SW480 (cell line): ENCODE measurements around the gene LTF.
A peak's percentile ranks its signal among the peaks of the same experiment; 100 is the strongest.
"Not testable (repeated sequence)": the region's sequence is repeated elsewhere in the genome, so short reads cannot be mapped to it uniquely, and the experiment has no call there.

Experiments
- DNase-seq: peaks from one replicate; pipeline ENCODE4 v3.0.0-alpha.2; 2016; ENCODE audit warnings: low spot score

Gene LTF

DNA sequence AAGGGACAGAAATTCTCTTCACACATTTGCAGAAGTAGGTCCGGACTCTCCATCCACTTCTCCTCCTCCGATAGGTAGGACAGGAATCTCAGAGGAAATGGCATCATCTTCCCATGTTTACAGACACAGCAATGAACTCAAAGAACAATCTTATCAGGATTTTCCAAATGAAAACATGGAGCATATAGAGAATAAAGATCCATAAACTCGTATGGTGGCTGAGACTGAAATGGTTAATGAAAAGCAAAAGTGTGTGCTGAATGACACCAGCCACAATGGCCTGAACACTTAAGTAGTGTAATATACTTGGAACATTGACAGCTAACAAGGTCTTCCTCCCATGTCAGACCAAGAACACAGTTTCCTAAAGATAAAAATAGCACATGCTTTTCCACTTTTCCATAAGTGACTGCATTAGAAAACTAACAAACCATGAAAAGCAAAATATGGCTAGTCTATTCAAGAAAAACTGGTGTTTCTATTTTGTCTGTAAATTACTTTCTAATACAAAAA, 51.9 kb downstream of the LTF start:
- no peak for DNase-seq

DNA sequence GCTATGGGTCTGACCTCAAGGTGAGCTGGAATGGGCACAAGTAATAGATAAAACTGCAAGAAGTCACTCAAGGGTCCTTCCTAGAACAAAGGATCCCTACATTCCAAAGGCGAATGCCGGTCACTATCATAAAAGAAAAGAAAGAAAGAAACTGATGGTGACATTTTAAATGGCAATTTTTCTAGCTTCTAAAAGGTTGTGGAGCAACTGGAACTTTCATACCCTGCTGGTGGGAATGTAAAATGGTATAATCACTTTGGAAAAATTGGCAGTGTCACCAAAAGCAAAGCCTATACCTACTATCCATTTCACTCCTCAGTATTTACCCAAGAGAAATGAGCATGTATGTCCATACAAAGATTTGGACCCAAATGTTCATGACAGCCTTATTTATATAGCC, 53.4 kb downstream of the LTF start:
- no peak for DNase-seq

DNA sequence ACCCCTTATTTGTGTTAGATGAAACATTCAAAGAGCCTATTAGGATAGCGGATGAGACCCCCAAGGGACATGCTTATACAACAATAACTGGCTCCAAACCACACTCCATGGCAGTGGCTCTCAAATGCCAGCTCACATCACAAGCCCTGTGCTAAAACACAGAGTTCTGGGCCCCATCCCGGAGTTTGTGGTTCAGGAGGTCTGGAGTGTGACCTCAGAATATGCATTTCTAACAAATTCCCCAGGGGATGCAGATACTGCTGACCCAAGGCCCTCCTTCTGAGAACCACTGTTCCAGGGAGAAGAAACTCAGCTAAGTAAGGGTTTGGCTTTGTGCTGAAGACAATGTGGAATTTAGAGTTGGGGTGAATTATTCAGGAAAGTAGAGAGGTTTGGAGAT, 54.0 kb downstream of the LTF start:
- no peak for DNase-seq

DNA sequence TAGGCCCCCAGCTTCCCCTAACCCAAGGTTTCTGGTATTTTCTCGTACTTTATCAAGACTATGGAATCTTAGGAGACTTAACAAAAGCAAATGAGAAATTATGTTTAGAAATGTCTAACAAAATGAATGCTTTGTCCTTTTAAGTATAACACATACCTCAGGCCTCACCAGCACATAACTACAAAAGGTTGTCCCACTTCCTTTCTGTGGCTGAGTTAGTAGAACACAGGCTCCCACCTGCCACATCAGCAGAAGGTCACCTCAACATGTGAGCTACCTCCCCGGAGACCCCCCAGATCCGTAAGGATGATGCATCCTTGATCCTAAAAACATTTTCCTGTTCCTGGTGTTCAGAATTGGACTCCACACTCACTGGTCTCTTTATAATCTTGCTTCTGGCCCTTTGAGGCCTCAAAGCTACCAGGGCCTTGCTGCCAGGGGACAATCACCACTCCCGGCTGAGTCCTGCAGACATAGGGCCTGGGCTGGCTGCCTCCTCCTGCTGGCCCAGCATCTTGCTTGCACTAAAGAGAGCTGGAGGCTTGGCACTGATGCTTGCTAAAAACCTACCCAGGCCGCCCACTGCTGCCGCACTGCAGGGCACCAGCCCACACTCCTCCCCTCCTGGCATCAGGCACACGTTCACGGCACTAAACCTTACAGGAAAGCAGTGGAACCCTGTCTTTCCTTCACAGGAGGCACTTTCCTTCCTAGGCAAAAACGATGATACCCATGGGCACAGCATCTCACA, 54.8 kb downstream of the LTF start:
- no peak for DNase-seq

DNA sequence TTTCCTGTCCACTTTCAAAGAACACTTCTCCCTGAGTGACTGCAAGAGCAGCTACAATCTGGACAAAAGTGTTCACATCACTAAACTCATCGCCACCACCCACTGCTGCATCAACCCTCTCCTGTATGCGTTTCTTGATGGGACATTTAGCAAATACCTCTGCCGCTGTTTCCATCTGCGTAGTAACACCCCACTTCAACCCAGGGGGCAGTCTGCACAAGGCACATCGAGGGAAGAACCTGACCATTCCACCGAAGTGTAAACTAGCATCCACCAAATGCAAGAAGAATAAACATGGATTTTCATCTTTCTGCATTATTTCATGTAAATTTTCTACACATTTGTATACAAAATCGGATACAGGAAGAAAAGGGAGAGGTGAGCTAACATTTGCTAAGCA, 55.9 kb downstream of the LTF start:
- DNase-seq, result no peak

DNA sequence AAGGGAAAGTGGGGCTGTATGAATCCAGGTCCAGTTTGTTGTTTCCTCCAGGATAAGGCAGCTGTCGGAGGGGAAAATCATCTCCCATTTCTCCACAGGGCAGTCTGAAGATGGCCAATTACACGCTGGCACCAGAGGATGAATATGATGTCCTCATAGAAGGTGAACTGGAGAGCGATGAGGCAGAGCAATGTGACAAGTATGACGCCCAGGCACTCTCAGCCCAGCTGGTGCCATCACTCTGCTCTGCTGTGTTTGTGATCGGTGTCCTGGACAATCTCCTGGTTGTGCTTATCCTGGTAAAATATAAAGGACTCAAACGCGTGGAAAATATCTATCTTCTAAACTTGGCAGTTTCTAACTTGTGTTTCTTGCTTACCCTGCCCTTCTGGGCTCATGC, 56.7 kb downstream of the LTF start:
- DNase-seq, result no peak

DNA sequence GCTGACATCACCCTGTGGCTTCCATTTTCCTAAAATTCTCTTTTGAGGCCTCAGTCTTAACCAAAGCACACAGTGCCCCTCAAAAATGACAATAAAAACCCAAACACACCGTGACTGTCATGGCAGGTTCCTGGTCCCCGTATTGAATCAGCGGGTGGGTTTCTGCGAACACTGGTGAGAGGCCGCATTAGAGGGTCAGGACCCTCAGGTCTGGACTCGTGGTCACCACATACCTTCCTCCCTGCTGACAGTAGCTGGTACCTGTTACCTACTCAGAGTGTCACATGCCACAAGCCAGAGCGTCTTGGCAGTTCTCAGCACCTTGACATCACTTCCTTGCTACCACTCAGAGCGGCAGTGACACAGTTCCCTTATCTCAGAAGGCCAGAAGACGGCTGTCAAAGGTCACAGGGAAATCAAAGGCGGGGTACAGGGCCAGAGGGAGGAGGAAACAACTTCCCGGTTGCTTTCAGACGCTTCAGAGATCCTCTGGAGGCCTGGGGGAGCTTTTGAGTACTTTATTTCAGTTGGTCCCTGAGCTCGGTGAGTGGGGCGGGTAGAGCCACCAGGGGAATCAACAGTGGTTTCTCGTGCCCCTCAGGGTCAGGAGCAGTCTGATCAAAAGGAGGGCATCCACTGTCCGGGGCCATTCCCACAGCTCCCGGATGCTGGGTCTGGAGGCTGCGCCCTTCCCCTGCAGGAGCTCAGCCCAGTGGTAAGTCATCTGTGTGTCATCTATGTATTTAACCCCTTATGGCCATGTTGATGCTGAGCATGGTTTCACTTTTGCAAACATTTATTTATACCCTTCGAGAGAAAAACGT, 57.7 kb downstream of the LTF start, which contains the start of the genes CCR5AS and CCRL2:
Gene CCR5AS (minus strand): TSS at position 279 of the 824 bp plus-strand sequence.
Gene CCRL2 (plus strand): TSS at position 472 of the 824 bp plus-strand sequence. CDS start 821 bp downstream, outside the sequence.
- DNase-seq, result peak; percentile 36

DNA sequence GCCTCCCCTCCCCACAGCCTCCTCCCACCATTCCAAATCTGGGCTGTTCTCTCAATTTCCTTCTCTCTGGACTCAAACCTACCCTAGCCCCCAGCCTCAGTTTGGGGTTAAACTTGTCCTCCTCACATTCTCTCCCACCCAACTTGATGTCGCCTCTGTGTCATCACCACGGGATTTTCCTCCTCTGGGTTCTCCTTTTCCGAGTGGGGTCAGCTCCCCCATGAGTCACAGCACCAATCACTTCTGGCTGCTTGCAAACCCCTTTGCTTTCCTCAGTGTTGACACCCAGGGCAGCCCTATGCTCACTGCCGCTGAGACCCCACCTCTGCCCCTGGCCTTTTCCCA, 58.3 kb downstream of the LTF start:
- DNase-seq, result no peak

DNA sequence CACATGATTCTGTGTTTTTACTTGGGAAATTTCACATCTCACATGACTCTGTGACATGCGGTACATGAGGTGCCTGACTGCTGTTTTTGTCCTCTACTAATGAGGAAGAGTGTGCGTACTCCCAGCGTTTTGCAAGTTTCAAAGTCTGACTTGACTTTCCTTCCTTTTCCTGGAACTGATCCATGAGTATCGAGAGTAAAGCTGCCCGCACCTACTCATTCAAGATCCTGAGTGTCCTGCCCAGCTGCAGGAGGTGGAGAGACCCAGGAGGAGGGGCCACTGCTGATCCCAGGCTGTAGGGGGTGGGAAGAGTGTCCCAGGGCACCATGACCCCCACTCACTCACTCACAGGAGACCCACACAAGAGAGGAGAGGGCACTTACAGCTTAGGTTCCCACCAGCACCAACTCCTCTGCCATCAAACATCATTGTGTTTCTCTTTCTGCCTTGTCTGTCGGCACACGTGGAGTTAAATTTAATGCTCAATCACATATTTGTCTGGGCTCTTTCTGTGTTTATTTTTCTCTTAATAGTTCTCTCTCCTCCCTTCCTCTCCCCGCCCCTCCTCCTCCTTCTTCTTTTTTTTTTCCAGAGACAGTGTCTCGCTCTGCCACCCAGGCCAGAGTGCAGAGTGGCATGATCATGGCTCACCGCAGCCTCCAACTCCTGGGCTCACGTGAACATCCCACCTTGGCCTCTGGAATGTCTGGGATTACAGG, 59.2 kb downstream of the LTF start:
- no peak for DNase-seq

DNA sequence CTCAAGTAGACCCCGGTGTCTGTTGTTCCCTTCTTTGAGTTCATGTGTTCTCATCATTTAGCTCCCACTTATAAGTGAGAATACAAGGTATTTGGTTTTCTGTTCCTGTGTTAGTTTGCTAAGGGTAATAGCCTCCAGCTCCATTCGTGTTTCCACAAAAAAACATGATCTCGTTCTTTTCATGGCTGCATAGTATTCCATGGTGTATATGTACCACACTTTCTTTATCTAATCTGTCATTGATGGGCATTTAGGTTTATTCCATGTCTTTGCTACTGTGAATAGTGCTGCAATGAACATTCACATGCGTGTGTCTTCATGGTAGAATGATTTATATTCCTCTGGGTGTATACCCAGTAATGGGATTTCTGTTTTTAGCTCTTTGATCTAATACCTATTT, 61.8 kb downstream of the LTF start:
- not testable (repeated sequence) for DNase-seq

DNA sequence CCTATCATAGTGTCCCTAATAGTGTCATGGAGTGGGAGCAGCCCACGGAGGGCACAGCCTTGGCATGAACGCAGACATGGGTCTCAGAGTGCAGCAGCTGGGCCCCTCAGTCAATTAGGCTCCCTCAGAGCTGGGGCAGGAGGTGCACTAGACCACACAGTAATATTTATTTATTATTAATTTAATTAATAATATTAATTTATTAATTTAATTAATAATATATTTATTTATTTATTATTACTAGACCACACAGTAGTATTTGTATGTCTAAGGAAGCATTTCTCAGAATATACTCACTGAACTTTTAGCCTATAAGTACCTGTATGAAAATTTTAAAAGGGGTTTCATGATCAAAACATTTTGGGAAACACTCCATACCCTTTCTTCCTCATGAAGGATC, 63.1 kb downstream of the LTF start:
- DNase-seq, result no peak

DNA sequence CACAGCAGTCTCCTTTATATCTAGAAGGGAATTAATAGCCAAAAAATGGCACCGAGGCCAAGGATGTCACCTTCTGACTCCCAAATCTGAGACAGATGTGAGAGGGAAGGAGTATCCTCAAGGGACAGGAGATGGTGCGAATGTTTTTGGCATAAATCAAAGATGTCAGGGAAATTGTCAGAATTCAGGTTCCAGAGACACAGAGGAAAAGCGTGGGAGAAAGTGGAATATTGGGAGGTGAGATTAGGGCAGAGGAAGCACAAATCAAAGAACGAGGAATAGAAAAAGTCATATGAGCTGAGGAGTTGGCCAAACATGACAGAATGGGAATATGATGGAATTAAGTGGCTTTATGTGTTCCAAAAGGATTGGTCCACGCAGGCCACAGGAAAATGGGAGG, 63.9 kb downstream of the LTF start:
- DNase-seq, result no peak

DNA sequence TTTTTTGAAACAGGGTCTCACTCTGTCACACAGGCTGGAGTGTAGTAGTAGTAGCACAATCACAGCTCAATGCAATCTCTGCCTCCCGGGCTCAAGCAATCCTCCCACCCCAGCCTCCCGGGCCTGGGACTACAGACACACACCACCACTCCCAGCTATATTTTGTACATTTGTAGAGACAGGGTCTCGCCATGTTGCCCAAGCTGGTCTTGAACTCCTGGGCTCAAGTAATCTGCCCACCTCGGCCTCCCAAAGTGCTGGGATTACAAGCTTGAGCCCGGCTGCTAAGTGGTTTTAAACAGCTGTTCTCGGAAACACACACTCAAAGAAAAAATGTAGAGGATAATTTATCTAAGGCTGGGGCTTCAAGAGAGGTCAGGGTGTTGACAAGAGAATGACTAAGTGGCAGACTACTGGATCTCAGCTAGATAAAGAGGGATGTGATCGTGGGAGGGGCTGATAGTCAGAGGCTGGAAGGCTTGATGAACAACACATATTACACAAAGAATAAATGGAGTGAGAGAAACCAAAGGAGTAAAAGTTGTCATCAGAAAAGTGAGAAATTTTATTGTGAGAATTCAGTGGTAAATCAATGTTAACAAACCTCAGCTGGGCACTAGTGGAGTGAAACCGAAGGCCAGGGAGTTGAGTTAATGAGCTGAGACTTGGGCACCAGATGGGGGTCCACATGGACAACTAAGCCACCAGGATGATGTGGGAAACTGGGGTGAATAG, 64.5 kb downstream of the LTF start:
- no peak for DNase-seq

DNA sequence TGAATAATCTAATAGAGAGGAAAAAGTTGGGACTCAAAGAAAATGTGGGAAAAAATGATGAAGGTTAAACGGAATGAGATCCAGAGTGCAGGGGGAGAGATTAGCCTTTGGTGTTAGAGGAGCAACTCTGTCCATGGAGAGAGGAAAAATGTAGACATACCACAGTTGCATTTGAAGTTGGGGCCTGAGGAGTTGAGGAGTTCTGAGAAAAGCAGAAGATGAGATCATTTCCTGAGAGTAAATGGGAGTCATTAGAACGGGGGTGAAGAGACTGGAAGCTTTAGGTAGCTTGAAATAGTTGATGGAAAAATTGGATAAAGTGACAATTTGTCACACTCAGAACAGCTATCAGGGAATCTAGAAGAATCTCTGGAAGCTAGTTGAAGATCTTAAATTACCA, 65.1 kb downstream of the LTF start:
- no peak for DNase-seq

DNA sequence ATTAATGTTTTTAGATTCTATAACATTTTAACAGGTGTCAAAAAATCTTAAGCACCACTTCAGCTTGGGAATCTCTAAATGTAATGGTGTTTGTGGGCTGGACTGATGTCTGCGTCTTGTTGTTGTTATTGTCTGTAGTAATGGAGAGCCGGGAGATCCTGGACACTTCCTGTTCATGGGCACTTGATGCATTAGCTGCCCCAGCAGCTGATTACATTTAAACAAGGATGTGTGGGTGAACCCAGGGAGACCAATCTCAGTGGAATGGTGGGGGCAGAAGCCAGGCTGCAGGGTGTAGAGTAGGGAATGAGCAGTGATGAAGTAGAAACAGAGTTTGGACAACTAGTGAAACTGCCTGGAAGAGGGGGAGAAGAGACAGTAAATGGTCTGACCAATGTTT, 65.6 kb downstream of the LTF start:
- no peak for DNase-seq

DNA sequence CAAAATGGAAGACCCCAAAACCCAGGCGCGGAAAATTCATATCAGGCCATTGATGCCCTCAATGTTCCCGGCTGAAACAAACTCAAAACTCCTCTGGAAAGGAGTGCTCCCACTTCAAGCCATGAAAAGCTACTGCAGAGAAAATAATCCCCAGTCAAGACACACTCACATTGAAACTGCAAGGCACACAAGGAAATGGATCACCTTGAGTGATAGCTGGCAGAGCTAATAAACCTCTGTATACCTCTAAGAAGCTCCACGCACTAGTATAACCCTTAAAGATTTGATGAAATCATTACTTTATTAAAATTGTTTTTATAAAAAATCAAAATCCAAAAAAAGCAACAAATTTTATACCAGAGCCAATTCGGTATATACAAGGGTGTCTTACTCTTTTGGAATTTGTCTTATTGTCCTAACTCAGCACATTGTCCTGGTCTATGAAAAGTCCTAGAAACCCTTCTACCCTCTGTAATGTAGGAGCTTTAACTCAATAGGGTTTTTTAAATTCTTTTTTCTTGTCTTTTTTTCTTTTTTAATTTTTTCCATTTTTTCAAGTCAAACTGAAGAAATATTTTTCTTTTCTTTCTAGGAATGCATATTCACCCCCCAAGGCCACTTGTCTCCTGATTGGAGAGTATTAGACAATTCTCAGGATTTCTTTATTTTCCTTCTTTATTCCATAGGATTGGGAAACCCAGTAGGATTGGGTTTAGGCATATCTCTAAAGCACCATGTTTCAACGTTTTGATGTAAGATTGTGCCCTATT, 66.3 kb downstream of the LTF start:
- DNase-seq, result no peak

DNA sequence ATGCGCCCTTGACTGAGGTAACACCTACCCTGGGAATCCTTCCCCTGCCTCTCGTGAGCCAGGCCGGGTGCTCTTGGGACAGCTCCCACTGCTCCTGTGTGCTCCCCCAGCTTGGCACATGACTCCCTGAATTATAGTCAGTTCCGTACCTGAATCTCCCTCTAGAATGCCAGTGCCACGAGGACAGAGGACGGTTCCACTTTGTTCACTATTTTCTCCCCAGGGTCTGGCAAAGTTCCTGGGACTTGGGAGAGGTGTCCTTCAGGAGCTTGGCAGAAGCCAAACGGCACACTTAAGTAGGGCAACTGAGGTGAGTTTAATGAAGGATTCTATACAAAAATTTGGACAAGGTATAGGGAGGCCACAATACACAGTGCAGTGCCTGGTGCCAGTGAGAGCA, 67.6 kb downstream of the LTF start:
- DNase-seq, result no peak

DNA sequence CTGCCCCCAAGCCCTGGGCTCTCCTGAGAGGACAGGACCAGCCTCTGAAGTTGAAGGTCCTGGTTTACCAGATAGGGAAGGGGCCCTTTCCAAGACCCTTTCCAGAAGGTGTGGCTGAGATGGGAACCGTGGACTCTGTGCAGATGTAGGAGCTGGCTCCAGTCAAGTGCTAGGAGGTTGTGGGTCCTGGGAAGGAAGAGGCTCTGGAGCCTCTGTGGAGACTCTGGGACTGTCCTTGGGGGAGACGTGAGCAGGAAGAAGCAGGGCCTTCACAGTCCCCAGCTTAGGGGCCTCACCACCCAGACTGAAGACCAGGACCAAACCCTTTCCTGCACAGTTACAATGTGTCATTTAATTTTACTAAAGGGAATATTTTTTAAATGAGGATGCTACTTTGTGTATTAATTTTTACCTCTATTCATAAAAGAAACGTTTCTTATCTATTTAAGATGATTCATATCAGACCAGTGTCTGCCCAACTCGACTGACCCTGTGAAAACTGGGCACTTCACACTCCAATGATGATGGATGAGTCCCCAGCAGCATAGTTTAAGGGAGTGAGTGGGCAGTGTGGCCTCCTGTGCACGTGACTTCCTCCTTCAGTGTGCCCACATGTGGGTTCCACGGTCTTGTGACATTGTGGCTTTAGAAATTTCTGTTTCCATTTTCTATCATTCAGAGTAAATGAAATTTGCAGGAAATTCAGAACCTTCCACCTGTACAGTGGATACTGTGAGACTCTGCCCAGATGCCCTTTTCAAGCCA, 68.8 kb downstream of the LTF start:
- no peak for DNase-seq

DNA sequence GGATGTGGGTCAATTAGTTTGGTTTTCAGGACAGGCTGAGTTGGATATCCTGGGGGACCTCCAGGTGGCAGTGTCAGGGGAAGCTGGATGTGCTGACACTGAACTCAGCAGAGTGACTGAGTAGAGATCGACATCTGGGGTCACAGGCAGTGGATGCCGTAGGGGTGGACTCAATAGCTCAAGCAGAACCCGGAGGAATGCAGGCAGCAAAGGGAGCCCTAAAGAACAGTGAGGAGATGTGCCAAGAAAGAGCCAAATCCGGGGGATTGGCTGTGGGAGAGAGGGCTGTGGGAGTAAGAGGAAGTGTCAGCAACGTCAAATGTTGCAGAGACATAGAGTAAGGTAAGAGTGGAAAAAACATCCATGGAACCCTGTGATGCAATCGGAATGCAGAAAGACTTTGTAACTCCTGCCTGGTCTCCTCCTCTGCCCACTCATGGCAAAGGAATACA, 69.5 kb downstream of the LTF start:
- DNase-seq, result no peak
